ENCODE data around the gene NPFFR2.

GRCh38 chr4:72055566-72055965 lies 23.8 kb downstream of the NPFFR2 start:
- TF ChIP-seq CTCF (conservative IDR thresholded peaks at IDR 0.05 in 1 of 2, IDR thresholded peaks at IDR 0.05 in 1 of 2; ENCODE audit: extremely low read depth in 1 of 2, insufficient read depth in 1 of 2, low read depth in 1 of 2, low read length in 2 of 2), result no peak
- TF ChIP-seq EZH2 (IDR thresholded peaks at IDR 0.05; ENCODE audit: borderline replicate concordance, low read length), result no peak

Measured in mammary epithelial cell (primary cell).